ENCODE data around the gene TMEM80. TPM values are rescaled to one million over a fixed set of nuclear protein-coding genes. Genes with fewer than 3 reads are reported as not detected.

The TMEM80 gene
- total and polyA plus RNA-seq, 2 of the 8 experiments (the other 6 are each of a cell fraction or from before 2014, with no cell fraction given): 8.0 to 16.3 TPM

DNA sequence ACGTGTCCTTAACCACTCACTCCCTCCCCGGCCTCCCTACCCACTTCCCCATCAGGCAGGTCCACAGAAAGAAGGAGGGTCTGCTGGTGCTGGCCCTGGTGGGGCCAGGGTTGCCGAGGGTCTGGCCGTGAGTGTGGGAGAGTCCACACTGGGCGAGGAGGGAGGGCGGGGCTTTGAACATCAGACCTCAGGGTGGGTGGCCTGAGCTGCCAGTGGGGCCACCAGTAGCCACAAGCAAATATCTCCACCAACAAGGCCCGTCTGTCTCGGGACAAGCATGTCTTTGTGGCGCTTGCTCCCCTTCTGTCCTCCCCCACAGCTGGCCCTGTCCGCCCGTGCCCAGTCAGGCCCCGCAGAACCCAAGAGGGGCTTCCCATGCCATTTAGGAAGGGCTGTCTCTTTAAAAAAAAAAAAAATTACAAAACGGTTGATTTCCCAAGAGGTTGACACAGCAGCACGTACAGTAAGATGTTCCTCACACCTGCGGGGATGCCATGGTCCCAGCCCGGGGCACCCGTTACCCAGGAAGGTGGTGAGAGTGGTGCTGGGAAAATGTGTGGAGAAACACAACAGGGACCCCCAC lies 34.0 kb downstream of the TMEM80 start:
- Histone ChIP-seq H2AFZ (ENCODE audit: low read length) (no peak overlapping the region), H3K27me3 (replicated peaks in 1 of 4; ENCODE audit: control insufficient read depth in 3 of 4, extremely low read depth in 1 of 4, insufficient read depth in 3 of 4, low read length in 3 of 4) (peaks cover 0 to 2% (median 0%) of the 10 kb centered on the region in 4 experiments; a peak in 2 of 7 replicates), H3K4me1 (replicated peaks in 1 of 4; ENCODE audit: control insufficient read depth in 3 of 4, insufficient read depth in 4 of 4, low read length in 3 of 4) (peaks cover 0 to 19% (median 11%) of the 10 kb centered on the region in 4 experiments; a peak in 5 of 7 replicates), H3K4me3 (ENCODE audit: extremely low read depth in 1 of 4, insufficient read depth in 2 of 4, low read depth in 3 of 4, low read length in 4 of 4) (no peak overlapping the region), H4K91ac (replicated peaks; ENCODE audit: insufficient read length, low read length) (no peak overlapping the region), H3K56ac (replicated peaks; ENCODE audit: insufficient read length, low read depth, low read length) (no peak overlapping the region), H3K27ac (ENCODE audit: low read depth, low read length) (no peak overlapping the region), H3K4me2 (ENCODE audit: insufficient read depth in 1 of 2, low read depth in 2 of 2, low read length in 2 of 2) (no peak overlapping the region), H4K20me1 (replicated peaks in 1 of 2; ENCODE audit: control insufficient read depth in 1 of 2, insufficient read depth in 2 of 2, low read length in 2 of 2) (no peaks in the 10 kb centered on the region), H3K23ac (ENCODE audit: insufficient read length) (no peak overlapping the region), H3K18ac (ENCODE audit: extremely low read depth, low read length) (no peak overlapping the region), H2BK12ac (ENCODE audit: low read depth, low read length) (no peak overlapping the region), H3K14ac (ENCODE audit: insufficient read length) (no peak overlapping the region), H2AK5ac (ENCODE audit: low read depth, low read length) (no peak overlapping the region), H4K5ac (ENCODE audit: insufficient read length, low read depth, low read length) (no peak overlapping the region), H2BK5ac (ENCODE audit: low read depth, low read length) (no peak overlapping the region), H3K79me1 (ENCODE audit: low read depth, low read length) (no peaks in the 10 kb centered on the region), H3K9me3 (ENCODE audit: insufficient read depth in 2 of 2, low read depth in 1 of 2, low read length in 1 of 2) (no peaks in the 10 kb centered on the region), H3K4ac (replicated peaks; ENCODE audit: insufficient read length, low read depth, low read length) (no peak overlapping the region), H2BK15ac (ENCODE audit: low read length) (no peak overlapping the region), H3K23me2 (ENCODE audit: low read depth, low read length) (peaks cover 7% of the 10 kb centered on the region; the same call in 1 of the 2 replicates), H3K9ac (replicated peaks in 1 of 4; ENCODE audit: extremely low read depth in 1 of 4, low read depth in 3 of 4, low read length in 3 of 4) (no peak overlapping the region), H3K79me2 (ENCODE audit: control insufficient read depth in 1 of 2, insufficient read depth in 2 of 2, low read length in 2 of 2) (no peaks in the 10 kb centered on the region), H4K8ac (ENCODE audit: extremely low read depth, insufficient read depth, low read length) (peak overlapping the region; percentile 60; the same call in 1 of the 2 replicates), H3K36me3 (ENCODE audit: control insufficient read depth in 2 of 4, insufficient read depth in 4 of 4, low read length in 3 of 4) (no peaks in the 10 kb centered on the region), H2BK120ac (replicated peaks; ENCODE audit: low read depth, low read length) (no peak overlapping the region), H2BK20ac (ENCODE audit: low read length) (no peak overlapping the region)
- ChIA-PET POLR2A (ENCODE audit: partially characterized antibody) (interaction anchor here (0.7 to 13.2 kb wide), 6 partner anchors 10 to 36 kb away, joined by 3 to 216 read pairs (median 6); partner anchors contain the start of gene TALDO1), CTCF (ENCODE audit: partially characterized antibody) (interaction anchor here (1.2 to 15.4 kb wide), 4 partner anchors 24 to 92 kb away, joined by 3 to 395 read pairs (median 30); partner anchors contain the start of genes DEAF1, DRD4, EPS8L2 and TALDO1)
- no peak for TF ChIP-seq SRF (IDR thresholded peaks at IDR 0.05; ENCODE audit: low read depth, low read length)
- no peak for DNase-seq (ENCODE audit: low read depth in 1 of 2, low spot score in 2 of 2)
- no peak for FAIRE-seq
- 94% methylated on average over 17 of the region's 17 CpGs; no CpG with 5 or more reads in 1 of the 2 experiments for WGBS, 2 experiments (ENCODE audit: extremely low coverage in 1 of 2, insufficient coverage in 1 of 2, insufficient read length in 1 of 2, insufficient replicate concordance in 2 of 2, low coverage in 1 of 2, low lambda C conversion rate in 2 of 2, missing lambda C conversion rate in 1 of 2)
